ENCODE measurements around the gene KLHDC8A.

DNA sequence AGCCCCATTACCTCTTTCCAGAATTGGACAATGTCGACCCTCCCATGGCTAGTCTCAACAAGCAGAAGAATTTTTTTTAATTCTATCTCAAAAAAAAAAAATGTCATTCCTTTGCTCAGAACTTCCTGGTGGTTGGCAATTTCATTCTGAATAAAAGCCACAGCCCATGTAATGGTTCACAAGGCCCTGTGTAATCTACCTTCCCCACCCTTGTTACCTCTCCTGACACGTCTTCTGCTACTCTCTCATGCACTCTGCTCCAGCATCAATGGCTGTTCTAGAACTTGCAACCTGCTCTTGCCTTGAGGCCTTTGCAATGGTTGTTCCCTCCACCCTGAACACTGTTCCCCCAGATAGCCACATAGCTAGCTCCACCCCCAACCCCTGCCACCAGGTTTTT is 60.6 kb downstream of the KLHDC8A start:
- no peak for TF ChIP-seq POLR2A (IDR thresholded peaks at IDR 0.05)
- TF ChIP-seq EP300 (IDR thresholded peaks at IDR 0.05) = no peak
- TF ChIP-seq, protein P1, sequence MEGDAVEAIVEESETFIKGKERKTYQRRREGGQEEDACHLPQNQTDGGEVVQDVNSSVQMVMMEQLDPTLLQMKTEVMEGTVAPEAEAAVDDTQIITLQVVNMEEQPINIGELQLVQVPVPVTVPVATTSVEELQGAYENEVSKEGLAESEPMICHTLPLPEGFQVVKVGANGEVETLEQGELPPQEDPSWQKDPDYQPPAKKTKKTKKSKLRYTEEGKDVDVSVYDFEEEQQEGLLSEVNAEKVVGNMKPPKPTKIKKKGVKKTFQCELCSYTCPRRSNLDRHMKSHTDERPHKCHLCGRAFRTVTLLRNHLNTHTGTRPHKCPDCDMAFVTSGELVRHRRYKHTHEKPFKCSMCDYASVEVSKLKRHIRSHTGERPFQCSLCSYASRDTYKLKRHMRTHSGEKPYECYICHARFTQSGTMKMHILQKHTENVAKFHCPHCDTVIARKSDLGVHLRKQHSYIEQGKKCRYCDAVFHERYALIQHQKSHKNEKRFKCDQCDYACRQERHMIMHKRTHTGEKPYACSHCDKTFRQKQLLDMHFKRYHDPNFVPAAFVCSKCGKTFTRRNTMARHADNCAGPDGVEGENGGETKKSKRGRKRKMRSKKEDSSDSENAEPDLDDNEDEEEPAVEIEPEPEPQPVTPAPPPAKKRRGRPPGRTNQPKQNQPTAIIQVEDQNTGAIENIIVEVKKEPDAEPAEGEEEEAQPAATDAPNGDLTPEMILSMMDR (IDR thresholded peaks at IDR 0.05) = no peak

Measured in tibial nerve (tissue), 4 donors.